Activated CD4-positive, CD25-positive, alpha-beta regulatory T cell treated with anti-CD3 and anti-CD28 coated beads, Interleukin-2, amount 50 U/mL, for 24 hours (primary cell): ENCODE data around the gene SMC1B.
"Not testable (repeated sequence)": the region's sequence is repeated elsewhere in the genome, so short reads cannot be mapped to it uniquely, and the experiment has no call there.

ENCODE experiments used
- ATAC-seq, 2 donors: fragments of 150-1000 bp; cut with Tn5 transposase; one replicate each; pipeline ENCODE4 v1.10.0; 2021; ENCODE audit warnings: mild to moderate bottlenecking in 1 of 2, moderate library complexity in 1 of 2

Gene SMC1B

DNA sequence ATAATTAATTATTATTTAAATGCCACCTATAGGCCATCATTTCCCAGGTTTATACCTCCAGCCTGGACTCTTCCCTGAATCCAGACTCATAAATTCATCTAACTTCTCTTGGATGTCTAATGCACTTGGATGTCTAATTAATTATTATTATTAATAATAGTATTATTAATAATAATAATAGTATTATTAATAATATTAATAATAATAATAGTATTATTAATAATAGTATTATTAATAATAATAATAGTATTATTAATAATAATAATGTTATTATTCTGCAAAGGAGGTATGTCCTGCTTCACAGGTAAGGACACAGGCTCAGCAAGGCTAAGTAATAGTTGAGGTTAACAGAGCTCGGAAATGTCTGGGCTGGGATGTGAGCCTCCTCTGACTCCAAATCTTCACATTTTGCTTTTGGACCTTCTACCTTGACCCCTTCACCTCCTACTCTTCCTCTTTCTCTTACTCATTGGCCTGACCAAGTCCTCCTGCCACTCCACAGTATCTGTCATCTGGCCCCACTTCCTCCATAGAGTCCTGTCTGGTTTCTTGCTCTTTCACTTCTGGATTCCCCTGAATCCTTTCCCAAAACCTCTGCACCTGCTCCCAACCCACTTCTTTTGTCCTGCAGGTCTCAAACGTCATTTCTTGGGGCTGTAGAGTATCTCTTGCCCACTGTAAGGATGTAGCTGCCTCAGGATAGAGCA lies 8.1 kb upstream of the SMC1B start:
- no peak for ATAC-seq

DNA sequence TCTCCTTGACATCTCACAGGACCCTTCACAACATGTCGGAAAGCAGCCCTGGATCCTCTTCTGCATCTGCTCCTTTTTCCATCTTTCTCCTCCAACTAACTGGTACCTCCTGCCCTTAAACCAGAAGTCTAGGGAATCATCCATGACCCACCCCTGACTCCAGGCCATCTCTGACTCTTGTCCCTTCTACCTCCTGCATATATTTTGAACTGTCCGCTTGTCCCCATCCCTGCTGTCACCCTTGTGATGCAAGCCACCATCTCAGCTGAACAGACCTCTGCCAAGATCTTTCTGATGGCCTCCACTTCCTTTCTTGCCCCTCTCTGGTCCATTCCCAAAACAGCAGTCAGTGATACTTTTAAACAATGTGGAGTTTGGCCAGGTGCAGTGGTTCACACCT lies 7.1 kb upstream of the SMC1B start:
- no peak for ATAC-seq

DNA sequence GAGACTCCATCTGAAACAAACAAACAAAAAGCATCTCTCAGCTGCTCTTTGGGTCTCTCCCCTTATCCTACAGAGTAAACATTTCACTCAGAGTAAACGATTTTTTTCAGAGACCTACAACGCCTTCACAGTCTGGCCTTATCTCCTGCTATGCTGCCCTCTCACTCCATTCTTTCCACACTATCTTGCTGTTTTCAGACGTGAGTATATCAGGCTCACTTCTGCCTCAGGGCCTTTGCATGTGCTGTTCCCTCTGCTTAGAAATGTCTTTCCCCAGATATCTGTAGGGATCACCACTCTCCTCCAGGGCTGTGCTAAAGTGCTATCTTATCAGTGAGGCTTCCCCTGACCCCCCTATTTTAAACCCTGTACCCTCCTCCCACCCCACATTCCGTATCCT lies 6.6 kb upstream of the SMC1B start:
- no peak for ATAC-seq

DNA sequence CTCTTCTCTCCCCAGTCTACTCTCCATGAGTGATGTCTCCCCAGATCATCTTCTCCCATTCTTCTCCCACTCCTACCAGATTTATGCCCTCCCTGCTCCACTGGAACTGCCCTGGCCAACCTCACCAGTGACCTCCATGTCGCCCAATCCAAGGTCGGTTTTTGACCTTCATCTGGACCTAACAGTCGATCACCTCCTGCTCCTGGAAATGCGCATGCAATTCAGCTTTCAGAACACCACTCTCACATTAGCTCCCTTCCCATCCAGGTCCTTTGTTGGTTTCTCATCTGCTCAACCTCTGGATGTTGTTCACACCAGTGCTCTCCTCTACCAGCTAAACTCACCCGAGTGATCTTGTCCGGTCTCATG lies 5.4 kb upstream of the SMC1B start:
- no peak for ATAC-seq

DNA sequence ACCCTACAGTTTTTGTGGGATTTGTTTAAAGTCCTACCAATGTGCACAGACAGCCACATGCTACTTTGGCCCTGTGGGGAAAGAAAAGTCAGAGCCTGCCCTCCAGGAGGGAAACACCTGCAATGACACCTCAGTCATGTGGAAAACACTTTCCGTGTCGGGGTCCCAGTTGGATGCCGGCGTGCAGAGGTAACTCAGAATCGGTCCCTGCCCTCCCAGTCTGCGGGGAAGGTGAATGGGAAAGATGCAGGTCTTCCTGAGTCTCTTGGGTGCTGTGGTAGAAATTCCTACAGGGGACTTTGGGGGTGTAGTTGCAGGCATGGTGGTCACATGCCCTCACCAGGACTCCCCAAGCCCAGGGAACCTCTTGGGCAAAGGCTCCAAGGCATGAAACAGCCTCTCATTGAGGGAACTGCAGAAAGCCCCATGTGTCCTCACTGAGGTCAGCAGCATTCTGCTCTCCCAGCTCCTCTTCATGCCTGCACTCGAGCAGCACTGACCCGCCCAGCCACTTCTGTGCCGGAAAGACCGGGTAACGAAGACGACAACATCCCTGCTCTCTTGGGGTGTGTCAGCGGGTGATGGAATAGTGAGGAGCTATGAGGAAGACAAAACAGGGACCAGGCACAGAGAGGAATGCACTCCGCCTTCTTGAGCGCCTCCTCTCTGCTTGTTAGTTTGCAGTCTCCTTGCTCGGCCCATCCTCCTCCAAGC lies 4.8 kb upstream of the SMC1B start:
- ATAC-seq, result no peak

DNA sequence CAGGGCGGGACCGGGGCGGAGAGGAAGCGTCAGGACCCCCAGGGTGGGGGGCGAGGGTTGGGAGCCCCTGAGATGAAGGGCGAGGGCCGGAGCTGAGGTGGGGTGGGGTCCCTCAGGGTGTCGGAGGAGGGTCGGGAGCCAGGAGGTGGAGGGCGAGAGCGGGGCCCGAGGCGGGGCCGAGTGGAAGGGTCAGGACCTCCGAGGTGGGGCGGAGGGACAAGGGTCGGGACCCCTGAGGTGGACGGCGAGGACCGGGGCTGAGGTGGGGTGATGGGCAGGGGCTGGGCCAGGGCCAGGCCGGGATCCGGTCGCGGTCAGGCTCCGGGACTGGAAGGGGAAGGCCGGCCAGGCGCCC lies 409 bp downstream of the SMC1B start:
- no peak for ATAC-seq

DNA sequence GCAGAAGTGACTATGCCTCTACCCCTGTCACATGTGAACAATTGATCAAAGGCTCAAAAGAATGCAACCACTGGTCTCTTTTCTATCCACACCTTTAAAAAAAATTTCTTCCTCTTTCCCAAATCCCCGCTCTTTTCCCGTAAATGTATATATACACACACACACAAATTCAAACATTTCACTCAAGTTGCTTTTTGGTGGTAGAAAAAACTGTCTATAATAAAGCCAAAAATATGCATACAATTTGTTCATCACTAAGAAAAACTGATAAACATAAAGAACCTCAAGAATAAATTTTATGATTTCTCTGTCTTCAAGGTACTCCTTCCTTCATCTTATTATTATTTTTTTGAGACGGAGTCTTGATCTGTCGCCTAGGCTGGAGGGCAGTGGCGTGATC lies 5.6 kb downstream of the SMC1B start:
- no peak for ATAC-seq

DNA sequence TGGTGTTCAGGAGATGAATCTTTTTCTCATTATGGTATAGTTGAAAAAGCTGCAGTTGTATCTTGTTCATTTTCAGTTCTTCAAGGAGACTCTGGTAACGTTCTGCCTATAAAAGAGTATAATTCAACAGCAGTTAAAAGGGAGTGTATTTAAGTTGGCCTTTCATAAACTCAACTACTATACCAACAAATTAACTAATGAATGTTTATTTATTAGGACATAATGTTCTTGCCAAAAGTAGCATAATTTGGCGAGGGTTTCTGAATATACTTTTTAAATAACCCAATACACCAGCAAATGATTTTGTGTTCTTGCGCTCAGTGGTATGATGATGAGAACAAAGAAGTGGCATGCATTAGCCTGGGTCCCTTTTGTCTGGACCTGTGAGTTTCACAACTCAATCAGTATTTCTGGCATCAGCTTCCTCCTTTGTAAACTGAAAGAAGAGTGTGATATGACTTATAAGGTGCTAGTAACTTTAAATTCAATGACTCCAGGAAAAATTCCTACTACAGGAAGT lies 10.9 kb downstream of the SMC1B start:
- ATAC-seq, result no peak

DNA sequence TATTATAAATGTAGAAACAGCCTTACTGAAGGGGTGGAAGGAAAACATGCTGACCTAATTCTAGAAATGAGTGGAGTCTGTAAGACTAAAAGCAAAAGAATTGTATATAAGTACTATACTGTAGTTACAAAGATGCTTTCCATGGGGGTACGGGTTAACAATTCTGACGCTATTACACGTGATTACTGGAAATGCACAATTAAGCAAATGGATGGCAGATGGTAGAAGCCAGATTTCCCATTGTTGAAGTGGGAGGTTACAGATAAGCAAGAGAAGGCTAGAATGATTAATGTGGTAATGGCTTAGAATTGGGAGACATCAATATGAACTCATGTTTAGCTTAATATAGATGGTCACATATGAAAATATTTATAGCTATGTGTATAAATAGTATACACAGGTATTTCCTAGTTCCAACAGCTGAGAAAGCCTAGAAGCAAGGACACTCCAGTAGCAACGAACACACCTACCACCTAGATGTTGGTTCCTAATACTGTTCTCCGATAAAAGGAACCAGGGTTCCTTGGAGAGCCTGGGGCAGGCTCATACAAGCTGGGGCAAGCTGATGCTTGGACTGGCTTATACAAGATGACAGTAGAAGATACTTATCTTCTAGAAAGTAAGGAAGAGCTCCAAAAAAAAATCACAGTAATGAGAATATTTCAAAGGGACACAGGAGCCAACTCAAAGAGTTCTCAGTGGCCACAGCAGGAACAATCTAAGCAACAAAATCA lies 13.5 kb downstream of the SMC1B start:
- ATAC-seq, result no peak

DNA sequence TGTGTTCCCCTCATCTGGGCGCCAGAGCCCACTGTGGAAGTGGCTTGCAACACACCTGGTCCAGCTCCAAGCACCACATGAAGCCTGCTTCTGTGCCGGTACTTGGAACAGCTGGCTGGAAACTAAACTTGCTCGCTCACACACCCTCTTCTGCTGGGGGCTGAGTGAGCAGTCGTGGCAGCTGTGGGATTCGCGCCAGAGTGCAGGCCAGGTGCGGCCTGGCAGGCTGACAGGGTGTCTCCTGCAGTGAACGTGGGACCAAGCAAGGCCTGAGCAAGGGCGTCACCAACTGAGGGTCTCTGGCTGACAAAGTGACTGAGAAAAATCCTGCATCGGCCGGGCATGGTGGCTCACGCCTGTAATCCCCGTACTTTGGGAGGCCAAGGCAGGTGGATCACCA lies 15.2 kb downstream of the SMC1B start:
- ATAC-seq, result no peak

DNA sequence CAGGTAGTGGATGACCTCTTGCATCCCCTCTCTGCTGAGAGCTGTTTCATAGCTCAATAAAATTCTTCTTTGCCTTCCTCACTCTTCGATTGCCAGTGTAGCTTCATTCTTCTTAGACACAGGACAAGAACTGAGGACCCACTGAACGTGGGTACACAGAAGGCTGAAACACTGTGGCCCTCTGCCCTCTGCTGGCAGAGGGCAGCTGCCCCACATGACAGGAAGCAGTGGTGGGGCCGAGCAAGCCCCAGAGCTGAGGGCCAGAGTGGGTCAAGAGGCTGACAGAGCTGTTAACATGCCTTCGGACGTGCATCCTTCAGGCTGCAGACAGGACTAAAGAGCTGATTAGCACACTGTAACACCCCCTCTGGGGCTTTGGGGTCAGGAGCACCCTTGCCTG lies 15.6 kb downstream of the SMC1B start:
- no peak for ATAC-seq

DNA sequence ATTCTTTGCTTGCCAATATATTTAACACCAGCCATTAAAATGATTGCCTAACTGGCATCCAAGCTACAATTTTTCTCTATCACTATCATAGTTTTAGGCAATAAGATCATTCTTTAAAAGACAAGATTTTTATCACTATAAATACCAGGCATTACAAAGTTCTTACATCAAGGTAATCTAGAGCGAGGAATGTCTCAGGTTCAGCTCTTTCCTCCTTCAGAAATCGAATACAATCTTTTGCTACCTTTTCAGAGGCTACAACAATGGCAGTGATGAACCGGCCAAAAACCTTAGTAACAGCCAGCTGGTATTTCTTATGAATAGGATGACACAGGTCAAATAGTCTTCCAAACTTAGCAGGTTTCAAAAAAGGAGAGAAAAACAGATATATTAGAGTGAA lies 23.9 kb downstream of the SMC1B start:
- ATAC-seq, result no peak

DNA sequence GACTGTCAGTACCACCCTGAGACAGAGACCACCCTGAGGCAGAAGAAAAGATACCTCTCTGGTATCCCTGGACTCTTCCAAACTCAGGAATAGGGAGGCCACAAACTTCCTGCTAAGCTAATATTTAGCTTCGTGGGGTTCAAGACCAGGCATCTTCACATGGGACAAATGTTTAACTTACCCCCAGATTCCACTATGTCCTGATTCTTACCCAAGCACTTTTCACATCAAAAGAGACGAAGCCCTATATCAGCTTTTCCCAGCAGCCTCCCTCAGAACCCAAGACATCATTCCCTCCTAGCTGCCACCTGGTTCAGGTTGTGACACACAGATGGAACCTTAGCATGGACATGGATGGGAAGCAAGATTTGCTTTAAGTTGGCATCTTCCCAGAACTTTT lies 32.1 kb downstream of the SMC1B start:
- ATAC-seq, result no peak

DNA sequence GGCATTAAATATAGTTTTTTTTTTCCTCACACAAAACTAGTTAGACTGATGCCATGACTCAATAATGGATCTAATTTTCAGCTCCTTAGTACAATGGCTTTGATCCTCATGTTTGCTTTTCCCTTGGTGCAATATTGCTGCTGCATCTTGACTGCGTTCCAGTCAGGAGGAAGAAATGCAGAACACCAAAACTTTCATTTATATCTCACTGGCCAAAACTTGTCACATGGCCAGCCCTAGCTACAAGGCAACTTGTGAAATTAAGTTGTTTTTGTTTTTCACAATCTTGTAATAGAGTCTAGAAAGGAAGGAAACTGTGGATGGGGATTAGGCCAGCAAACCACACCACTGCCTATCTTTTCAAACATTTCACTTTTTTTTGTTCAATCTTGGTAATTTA lies 36.7 kb downstream of the SMC1B start:
- no peak for ATAC-seq

DNA sequence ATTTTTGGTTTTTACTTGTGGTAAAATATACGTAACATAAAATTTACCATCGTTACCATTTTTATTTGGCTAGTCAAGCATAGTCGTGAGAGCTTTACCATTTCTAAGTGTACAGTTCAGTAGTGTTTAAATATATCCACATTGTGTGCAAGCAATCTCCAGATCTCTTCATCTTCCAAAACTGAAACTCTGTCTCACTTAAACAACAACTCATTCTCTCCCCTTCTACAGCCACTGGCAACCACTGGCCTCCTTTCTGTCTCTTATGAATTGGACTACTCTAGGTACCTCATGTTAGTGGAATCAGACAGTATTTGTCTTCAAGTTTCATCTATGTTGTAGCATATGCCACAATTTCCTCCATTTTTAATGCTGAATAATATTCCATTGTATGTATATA lies 37.4 kb downstream of the SMC1B start:
- ATAC-seq, result no peak

DNA sequence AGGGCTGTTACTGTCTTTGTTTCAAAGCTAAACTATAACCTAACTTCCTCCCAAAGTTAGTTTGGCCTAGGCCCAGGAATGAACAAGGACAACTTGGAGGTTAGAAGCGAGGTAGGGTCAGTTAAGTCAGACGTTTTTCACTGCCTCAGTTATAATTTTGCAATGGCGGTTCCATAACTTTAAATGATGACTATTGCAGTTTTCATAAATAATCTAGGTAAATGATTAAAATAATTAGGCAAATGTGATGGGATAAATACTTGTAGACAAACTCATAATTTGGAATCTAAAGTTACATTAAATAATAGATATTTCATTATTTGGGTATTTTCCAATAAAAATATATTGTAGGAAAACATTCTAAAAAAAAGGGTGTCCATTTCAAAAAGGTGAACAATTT lies 39.8 kb downstream of the SMC1B start:
- ATAC-seq, result not testable (repeated sequence)

DNA sequence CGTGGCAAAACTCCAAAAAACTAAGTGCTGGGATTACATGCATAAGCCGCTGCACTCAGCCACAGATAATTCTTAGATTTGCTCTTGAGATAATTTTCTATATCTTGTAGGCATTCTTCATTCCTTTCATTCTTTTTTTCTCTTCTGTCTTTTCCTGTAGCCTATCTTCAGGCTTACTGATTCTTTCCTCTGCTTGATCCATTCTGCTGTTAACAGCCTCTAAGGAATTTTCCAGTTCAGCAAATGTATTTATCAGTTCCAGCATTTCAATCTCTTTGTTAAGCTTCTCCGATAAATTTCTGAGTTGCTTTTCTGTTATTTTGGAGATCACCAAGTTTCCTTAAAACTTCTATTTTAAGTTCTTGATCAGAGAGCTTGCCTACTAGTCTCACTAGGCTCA lies 46.7 kb downstream of the SMC1B start:
- ATAC-seq, result no peak

DNA sequence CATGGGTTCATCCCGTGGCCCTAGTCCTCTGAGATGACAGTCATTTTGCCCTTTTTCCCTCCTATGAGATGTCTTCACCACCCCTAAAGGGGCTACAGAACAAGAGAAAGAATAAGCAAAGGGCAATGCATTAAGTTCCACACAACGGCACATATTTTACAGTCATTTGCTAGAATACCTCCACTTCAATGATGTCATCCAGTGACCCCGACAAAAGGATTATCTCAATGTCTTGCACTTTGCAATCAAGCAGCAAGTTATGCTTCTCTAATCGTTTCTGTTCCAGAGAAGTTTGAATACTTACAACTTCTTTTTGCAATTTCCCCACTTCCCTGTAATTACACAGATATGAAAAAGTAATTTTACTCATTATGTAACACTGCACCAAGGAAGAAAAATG lies 53.8 kb downstream of the SMC1B start:
- no peak for ATAC-seq

DNA sequence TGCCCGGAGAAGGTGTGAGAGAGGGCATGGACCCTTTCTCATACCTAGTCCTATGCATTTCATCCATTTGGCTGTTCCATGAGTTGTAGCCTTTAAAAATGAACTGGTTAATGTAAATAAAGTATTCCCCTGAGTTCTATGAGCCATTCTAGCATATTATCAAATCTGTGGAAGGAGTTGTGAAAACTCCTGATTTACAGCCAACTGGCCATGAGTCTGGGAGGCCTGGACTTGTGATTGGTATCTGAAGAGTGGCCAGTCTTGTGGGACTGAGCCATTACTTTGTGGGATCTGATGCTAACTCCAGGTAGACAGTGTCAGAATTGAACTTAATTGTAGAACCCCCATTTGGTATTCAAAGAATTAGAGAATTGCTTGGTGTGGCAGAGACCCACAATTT lies 55.3 kb downstream of the SMC1B start:
- no peak for ATAC-seq

DNA sequence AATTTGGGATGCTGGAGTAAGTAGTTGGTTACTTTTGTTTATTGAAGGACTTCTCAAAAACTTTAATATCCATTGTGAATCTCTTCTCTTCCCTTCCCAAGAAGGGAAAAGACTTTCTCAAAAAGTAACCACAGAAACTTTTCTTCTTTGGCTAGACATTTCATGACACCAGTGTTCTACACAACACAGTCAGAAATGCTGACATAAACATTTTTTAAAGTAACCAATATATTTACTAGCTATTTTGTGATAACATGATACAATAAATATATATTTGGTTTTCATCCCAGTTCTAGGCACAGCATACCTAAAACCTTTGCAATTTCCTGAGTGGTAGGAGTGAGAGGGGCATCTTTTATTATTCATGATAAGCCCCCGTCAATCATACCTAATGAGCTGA lies 55.9 kb downstream of the SMC1B start:
- no peak for ATAC-seq

DNA sequence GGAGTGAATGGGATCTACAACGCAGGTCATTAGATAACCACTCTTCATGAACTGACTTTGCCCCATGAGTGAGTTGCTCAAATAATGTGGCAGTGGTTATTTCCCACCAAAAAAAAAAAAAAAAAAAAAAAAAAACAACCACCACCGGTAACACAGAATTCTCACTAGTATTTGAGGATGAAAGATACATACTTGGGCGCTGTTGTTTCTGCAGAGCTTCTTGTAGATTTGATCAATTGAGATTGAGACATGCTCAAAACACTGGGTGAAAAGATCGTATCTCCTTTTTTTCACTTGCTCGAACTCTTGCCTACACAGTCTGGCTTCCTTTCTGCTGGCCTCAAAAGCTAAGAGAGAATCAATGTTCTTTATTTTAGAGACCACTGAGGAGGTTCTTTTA lies 59.6 kb downstream of the SMC1B start:
- no peak for ATAC-seq

DNA sequence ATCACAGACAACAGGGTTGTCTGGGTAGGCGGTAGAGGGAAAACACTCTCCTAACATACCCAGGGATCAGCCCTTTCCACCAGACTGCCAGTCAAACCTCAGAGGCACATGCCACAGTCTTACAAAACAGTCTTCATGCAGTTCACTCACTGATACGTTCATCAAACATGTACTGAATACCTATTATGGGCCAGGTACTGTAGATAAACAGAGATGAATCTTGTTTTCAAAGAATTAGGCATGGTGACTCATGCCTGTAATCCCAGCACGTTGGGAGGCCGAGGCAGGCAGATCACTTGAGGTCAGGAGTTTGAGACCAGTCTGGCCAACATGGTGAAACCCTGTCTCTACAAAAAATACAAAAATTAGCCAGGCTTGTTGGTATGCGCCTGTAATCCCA lies 60.6 kb downstream of the SMC1B start:
- ATAC-seq, result not testable (repeated sequence)

DNA sequence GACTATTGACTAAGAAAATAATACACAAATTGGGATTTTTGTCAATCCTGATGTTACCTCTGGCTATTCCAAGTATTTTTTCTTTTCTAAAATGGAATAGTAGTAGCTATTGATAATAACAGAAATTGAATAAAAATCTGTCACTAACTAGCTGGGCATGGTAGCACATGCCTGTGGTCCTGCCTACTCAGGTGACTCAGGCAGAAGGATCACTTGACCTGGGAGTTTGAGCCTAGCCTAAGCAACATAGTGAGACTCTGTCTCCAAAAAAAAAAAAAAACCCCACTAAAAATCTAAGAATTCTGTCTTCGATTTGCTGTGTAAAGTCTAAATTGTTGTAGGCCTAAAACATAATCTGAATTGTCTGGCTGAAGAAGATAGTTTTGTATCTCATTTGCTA lies 61.4 kb downstream of the SMC1B start:
- no peak for ATAC-seq

DNA sequence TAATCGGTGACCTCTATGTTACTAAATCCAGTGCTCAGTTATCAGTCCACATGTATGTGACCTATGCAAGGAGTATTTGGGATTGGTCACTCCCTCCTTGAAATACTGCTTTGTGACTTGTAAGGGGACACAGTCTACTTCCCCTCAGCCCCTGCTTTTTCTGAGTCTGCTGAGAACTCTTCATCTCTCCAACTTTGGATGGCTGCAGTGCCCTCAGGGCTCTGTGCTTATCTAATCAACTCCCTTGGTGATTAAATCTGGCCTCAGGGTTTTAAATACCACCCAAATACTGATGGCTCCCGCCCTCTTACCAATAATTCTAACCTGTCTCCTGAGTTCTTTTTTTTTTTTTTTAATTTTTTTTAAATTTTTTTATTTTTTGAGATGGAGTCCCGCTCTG lies 63.5 kb downstream of the SMC1B start:
- ATAC-seq, result no peak
